Suppressor macrophage treated with lipopolysaccharide for 1 hour (primary cell): ENCODE measurements around the gene CELSR2.
A peak's percentile ranks its signal among the peaks of the same experiment; 100 is the strongest.

Experiments used
- DNase-seq, 3 donors: peaks; one replicate each; pipeline ENCODE4 v3.0.0-alpha.2; 2020 to 2022

Gene CELSR2

DNA sequence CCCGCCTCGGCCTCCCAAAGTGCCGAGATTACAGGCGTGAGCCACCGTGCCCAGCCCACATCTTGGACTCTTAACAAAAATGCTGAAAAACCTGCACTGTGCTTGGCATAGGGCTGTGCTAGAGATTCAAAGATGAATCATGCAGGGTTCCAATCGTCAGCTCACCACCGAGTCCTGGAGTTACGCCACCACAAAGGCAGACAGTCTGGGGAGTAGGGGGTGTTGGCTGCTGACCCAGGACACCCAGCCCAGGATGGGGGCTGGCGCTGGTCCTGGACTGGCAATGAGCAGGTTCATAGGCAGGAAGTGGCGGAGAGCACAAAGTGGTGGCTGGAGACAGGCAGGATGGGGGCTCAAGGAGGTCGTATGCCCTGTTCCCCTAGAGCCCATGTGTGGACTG, 17.6 kb downstream of the CELSR2 start:
- no peak for DNase-seq

DNA sequence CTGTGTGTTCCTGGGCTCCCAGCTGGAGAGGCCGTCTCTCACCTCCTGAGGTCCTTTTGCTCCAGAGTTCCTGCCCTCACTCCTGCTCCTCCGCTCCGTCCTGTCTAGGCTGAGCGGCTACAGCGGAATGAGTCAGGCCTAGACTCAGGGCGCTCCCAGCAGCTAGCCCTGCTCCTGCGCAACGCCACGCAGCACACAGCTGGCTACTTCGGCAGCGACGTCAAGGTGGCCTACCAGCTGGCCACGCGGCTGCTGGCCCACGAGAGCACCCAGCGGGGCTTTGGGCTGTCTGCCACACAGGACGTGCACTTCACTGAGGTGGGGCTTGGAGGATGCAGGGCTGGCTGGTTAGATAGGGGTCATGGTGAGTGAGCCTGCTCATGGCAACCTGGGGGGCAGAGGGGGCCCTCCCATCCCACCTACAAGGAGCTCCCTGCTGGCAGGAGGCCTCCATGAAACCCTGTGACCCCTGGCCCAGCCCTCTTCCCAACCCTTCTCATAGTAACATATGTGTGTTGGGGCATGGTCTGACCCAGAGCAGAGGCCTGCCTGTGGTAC, 18.5 kb downstream of the CELSR2 start:
- DNase-seq = no peak

DNA sequence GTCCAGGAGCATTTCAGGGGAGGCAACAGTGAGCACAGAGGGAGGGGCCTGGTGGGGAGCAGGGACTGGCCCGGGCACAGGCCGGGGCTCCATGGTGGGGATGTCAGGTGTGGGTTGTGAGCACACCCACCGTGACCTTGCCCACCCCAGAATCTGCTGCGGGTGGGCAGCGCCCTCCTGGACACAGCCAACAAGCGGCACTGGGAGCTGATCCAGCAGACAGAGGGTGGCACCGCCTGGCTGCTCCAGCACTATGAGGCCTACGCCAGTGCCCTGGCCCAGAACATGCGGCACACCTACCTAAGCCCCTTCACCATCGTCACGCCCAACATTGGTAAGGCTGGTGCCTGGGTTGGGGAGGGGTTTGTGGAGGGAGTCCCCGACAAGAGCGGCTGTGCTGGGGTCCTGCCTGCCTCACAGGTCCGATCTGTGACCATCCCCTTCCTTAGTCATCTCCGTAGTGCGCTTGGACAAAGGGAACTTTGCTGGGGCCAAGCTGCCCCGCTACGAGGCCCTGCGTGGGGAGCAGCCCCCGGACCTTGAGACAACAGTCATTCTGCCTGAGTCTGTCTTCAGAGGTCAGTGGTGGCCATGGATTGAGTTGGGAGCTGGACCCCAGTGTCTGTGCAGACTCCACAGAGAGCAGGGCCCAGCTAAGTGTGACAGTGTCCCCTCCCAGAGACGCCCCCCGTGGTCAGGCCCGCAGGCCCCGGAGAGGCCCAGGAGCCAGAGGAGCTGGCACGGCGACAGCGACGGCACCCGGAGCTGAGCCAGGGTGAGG, 19.3 kb downstream of the CELSR2 start:
- no peak for DNase-seq

DNA sequence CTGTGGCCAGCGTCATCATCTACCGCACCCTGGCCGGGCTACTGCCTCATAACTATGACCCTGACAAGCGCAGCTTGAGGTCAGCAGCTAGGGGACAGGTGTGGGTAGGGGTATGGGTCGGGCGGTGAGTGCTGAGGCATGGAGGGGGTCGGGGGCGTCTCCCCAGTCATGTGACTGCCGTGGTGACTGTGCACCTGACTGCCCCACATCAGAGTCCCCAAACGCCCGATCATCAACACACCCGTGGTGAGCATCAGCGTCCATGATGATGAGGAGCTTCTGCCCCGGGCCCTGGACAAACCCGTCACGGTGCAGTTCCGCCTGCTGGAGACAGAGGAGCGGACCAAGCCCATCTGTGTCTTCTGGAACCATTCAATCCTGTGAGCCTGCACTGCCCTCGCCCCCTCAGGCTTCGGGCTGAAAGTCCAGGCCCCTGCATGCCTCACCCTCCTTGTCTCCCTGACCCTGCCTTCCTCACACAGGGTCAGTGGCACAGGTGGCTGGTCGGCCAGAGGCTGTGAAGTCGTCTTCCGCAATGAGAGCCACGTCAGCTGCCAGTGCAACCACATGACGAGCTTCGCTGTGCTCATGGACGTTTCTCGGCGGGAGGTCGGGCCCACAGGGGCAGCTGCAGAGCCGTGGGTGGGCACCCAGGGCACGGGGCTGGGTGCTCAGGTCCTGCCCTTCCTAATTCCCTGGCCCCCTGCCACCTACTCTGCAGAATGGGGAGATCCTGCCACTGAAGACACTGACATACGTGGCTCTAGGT, 20.1 kb downstream of the CELSR2 start:
- no peak for DNase-seq

DNA sequence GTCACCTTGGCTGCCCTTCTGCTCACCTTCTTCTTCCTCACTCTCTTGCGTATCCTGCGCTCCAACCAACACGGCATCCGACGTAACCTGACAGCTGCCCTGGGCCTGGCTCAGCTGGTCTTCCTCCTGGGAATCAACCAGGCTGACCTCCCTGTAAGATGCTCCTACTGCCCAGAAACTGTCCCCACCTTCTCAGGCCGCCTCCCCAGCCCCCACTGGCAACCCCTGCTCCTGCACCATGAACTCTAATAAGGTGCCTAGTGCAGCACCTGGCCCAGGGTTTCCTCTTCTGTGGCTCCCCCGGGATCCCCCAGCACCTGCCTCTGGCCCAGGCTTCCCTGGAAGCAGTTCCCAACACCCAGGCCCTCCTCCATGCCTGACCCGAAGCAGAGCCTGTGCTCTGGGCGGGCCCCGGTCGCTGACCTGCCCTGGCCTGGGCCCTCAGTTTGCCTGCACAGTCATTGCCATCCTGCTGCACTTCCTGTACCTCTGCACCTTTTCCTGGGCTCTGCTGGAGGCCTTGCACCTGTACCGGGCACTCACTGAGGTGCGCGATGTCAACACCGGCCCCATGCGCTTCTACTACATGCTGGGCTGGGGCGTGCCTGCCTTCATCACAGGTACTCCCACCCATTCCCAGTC, 20.8 kb downstream of the CELSR2 start:
- no peak for DNase-seq

DNA sequence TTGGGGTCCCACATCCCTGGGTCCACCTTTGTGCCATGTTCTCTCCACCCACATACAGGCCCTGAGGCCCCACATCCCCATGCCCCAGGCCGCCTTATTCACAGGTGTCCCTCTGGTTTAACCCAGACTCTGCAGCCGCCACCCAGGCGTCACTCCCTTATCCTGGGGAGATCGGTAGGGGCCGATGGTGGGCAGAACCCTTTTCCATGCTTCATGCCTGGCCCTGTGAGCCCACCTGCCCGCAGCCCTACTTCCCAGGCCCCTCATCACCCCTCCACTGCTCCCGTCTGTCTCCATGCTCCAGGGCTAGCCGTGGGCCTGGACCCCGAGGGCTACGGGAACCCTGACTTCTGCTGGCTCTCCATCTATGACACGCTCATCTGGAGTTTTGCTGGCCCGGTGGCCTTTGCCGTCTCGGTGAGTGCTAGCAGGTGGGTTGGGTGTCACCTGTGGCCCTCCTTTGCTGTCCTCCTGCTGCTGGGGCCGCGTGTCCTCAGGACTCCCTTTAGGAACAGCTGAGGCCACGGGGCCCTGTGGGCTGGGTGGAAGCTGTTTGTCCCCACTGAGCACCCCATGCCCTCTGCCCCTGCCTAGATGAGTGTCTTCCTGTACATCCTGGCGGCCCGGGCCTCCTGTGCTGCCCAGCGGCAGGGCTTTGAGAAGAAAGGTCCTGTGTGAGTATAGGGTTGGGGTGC, 21.4 kb downstream of the CELSR2 start:
- no peak for DNase-seq

DNA sequence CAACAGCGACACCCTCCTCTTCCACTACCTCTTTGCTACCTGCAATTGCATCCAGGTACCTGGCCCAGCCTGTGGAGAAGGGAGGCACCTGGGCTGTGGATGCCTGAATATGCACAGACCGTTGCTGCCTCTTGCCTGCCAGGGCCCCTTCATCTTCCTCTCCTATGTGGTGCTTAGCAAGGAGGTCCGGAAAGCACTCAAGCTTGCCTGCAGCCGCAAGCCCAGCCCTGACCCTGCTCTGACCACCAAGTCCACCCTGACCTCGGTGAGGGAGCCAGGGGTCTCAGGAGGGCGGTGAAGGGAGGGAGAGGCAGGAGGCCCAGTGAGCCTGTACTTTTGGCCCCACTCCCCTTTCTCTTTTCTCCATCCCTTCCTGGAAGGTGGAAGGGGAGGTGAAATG, 22.1 kb downstream of the CELSR2 start:
- DNase-seq = no peak

DNA sequence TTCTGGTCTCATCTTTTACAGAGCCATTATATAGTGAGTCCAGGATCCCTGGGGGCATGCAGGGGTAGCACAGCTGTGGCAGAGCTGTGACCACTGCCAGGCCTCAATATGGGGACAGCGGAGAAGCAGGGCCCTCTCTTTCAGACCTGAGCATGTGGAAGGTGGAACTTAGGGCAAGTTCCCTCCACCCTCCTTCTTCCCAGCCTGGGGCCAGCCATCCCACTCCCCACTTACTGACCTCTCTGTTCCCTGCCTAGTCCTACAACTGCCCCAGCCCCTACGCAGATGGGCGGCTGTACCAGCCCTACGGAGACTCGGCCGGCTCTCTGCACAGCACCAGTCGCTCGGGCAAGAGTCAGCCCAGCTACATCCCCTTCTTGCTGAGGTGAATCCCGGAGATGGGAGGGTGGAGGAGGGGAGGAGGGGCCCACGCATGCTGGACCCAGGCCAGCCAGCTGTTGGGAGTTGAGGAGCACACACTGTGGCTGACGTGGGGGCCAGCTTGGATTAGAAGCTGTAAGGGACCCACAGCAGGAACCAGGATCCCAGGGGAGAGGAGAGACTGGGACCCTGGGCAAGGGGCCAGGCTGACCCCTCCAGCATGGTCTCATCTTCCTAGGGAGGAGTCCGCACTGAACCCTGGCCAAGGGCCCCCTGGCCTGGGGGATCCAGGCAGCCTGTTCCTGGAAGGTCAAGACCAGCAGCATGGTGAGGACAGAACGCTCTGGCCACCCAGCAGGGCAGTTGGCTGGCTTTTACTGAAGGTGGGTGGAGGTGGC, 22.9 kb downstream of the CELSR2 start:
- no peak for DNase-seq

DNA sequence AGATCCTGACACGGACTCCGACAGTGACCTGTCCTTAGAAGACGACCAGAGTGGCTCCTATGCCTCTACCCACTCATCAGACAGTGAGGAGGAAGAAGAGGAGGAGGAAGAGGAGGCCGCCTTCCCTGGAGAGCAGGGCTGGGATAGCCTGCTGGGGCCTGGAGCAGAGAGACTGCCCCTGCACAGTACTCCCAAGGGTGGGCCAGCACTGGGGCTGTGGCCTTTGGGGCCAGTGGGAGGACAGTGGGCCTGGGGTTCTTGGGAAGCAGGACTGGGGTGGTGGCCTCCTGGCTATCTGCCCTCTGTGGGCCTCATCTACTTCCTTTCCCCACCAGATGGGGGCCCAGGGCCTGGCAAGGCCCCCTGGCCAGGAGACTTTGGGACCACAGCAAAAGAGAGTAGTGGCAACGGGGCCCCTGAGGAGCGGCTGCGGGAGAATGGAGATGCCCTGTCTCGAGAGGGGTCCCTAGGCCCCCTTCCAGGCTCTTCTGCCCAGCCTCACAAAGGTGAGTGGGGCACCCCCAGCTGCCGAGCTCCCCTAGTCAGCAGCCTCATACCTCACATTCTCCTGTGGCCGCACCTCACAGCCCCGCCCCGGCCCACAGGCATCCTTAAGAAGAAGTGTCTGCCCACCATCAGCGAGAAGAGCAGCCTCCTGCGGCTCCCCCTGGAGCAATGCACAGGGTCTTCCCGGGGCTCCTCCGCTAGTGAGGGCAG, 23.6 kb downstream of the CELSR2 start:
- DNase-seq = no peak

DNA sequence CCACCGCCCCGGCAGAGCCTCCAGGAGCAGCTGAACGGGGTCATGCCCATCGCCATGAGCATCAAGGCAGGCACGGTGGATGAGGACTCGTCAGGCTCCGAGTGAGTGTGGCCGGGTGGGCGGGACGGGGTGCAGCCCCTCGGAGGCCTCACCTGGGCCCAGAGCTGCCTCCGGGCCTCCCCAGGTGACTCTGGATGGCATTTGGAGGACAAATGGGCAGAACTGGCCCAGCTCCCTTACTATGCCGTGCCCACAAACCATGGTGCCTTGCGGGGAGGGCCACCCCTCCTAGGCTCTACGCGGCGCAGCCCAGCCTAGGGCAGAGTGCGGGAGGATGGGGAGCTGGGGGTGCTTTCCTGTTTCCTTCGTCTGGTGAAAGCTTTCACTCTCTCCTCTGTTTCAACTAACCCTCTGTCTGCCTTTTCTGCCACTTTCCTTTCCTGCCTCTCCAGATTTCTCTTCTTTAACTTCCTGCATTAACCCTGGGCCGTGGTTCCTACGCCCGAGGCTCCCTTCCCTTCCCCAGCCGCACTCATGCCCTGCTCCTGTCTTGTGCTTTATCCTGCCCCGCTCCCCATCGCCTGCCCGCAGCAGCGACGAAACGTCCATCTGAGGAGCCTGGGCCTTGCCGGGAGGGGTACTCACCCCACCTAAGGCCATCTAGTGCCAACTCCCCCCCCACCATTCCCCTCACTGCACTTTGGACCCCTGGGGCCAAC, 24.4 kb downstream of the CELSR2 start:
- DNase-seq = peak in 1 of 3 donors; percentile 20

DNA sequence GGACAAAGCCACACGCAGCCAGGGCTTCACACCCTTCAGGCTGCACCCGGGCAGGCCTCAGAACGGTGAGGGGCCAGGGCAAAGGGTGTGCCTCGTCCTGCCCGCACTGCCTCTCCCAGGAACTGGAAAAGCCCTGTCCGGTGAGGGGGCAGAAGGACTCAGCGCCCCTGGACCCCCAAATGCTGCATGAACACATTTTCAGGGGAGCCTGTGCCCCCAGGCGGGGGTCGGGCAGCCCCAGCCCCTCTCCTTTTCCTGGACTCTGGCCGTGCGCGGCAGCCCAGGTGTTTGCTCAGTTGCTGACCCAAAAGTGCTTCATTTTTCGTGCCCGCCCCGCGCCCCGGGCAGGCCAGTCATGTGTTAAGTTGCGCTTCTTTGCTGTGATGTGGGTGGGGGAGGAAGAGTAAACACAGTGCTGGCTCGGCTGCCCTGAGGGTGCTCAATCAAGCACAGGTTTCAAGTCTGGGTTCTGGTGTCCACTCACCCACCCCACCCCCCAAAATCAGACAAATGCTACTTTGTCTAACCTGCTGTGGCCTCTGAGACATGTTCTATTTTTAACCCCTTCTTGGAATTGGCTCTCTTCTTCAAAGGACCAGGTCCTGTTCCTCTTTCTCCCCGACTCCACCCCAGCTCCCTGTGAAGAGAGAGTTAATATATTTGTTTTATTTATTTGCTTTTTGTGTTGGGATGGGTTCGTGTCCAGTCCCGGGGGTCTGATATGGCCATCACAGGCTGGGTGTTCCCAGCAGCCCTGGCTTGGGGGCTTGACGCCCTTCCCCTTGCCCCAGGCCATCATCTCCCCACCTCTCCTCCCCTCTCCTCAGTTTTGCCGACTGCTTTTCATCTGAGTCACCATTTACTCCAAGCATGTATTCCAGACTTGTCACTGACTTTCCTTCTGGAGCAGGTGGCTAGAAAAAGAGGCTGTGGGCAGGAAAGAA, 25.5 kb downstream of the CELSR2 start:
- peak in 1 of 3 donors; percentile 14 for DNase-seq

DNA sequence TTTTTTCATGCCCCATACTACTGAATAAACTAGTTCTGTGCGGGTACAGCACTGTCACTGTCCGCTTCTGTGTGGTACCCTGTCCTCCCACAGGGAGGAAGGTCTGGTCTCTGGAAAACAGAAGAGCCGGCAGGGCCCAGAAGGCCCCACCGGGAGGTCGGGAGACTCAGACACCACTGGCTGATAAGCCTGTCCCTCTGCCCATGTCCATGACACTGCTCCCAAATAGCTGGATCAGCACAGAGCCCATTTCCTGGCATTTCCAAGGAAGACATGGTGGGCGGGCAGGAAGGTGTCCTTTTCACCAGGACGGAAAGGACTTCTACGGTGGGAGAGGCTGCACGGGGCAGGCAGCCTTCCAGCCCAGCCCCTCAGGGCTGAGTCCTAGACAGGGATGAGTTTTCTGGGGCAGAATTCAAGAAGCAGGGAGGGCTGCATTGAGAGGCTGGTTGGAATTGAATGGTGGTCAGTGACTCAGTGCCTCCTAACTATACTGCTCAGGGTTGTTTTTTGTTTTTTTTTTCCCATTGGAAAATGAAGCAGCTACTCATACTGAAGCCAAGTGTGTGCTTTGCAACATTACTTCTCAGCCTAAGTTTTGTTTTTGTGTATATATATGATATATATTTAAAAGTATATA, 26.5 kb downstream of the CELSR2 start:
- no peak for DNase-seq

DNA sequence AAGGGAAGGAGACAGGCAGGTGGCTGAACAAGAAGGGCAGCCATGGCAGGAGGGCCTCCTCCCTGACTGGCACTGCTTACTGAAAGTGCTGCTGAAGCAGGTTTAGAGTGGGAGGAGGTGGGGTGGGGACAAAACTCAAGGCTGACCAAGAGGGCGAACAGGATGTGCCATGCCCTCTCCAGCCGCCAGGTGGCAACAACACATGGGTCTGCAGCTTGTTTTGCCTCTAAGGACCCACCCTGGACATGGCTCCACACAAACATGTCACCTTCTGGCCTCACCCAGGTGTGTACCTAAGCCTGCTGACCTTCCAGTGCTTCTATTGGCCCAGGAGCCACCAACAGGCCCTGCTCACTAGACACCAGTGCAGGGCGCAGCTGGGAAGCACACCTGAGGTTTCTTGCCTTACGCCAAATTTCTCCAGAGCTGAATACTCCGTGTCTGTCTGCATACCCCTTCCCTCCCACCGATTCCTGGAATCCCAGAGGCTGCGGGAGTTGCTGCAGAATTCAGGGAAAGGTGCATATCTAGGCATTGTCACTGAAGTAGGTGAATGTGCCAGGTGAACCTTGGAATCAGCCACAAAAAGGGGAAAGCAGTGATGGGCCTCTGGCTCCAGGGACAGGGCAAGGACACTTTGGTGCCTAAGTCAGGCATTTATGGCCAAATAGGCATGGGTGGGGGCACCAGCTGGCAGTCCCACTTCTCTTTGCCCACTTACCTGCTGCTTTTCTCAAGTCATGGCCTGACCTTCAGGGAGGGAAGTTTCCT, 28.3 kb downstream of the CELSR2 start:
- DNase-seq = peak; percentile 83 to 87 (median 84)

DNA sequence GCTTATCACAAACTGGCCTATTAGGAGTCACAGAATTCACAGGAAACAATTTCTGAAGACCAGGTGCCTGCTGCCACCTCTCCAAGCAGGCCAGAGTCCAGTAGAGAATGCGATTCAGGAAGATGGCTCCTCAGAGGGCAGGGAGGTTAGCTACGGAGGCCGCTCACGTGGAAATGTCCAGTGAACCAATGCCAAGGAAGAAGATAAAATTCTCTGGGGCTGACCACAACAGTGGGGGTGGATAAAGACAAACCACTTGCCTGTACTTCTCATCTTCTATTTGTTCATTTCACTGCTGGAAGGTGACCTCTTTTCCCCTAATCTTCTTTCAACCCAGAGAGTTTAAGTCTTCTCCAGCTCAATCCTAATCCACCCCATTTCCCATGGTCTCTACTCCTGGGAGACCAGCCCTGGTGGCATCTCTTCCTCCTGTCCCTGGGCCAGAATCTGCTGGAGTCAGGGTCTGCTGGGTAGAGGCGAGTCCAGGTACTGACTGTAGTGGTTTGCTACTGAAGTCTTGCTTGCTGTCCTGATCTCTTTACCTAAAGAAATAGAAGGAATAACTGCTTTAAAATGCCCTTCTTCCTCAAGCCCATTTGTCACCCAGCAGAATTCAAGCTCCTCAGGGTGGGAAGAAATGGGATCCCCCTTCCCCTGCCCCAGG, 30.4 kb downstream of the CELSR2 start:
- DNase-seq = no peak

DNA sequence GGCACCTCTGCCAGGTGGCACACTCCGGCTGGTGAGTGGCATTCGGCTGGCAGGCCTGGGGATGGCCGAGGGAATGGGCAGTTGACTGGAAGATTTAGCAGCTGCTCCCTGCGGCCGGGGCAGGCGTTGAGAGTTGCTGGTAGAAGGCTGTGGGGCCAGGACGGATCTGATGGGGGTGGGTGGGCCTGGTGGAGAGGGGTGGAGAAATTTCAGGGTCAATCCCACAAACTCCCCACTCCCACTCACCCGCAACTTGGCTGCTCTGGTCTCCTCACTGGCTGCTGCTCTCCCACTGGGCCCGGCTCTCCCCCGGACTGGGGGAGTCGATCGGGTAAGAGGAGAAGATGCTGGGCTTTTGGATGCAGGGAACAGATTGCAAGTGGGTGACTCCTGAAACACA, 31.5 kb downstream of the CELSR2 start:
- no peak for DNase-seq

DNA sequence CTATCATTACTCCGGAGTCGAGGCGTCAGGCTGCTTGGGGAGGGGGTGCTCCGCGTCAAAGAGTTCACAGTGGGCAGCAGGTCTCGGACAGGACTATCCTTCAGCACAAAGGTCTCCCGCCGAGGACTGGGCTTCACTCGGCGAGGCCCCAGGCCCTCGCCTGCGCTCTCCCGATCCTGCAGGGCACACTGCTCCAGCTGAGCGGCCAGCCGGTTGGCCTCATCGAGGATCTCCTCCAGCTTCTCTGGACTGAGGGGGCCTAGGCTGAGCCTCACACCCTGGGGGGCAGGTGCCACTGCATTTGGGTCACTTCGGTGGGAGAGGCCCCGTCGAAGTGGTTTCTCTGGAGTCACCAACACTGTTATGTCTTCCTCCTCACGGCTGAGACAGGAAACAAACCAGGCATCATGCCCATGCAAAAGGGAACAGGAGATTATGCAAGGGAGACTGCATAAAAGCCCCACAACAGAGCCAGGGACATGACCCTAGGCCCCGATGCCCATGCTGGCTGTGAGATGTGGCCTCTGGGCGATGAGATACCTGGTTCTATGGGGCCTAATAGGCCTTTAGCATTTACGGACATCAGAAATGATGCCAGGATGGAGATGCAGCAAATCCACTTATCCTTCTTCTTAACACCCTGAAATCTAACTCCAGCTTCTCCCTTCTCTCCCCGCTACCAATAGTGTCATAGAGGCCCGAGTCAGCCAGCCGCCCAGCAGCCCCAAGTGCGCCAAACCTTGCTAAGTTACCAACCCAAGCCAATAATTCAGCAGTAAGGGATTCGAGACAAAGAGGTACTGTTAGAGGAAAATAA, 32.5 kb downstream of the CELSR2 start:
- peak; percentile 62 to 65 (median 64) for DNase-seq

DNA sequence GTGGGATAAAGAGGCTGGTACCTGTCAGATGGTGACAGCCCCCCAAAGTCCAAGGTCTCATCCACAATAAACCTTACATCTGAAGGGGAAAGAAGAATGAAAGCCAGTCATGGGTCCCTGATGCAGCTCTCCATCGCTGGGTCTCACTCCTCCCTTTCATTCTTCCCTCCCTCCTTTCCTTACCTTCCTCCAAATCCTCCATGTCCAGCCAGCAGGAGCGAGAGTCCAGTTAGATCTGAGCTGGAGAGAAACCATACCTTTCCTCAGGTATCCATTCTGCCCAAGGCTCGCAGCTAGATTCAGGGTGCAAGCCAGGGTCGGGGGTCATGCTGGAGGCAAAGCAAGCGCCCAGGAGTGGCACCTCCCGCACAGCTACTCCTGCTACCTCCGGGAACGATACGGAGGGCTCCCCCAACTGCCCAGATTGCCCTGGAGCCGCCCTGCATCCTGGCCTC, 33.2 kb downstream of the CELSR2 start:
- DNase-seq = no peak
